ENCODE results near the gene MAPK10.
A peak's percentile ranks its signal among the peaks of the same experiment; 100 is the strongest.
"Not testable (repeated sequence)": the region's sequence is repeated elsewhere in the genome, so short reads cannot be mapped to it uniquely, and the experiment has no call there.

MAPK10 gene

GRCh38 chr4:86021671-86022070, 338.2 kb downstream of the MAPK10 start:
- DNase-seq: not testable (repeated sequence)

GRCh38 chr4:86019906-86020305, 339.9 kb downstream of the MAPK10 start:
- DNase-seq: no peak

DNA sequence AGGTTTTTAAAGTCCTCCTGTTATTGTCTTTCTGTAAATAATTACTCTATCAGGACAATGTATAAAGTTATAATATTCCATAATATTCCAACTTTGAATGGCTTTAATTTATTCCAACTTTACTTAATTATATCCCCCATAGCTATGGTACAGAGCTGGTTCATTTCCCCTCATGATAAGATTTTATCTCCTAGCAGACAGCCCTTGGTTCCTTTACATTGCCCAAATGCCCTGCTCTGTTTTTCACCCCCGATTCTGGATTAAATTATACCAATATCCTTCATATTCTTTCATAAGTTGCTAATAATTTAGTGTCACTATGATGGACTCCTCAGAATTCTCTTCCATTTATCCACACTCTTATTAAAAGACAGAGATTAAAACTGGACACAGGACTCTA, 340.5 kb downstream of the MAPK10 start:
- DNase-seq: no peak

GRCh38 chr4:86015412-86016350, 344.2 kb downstream of the MAPK10 start:
- no peak for DNase-seq

DNA sequence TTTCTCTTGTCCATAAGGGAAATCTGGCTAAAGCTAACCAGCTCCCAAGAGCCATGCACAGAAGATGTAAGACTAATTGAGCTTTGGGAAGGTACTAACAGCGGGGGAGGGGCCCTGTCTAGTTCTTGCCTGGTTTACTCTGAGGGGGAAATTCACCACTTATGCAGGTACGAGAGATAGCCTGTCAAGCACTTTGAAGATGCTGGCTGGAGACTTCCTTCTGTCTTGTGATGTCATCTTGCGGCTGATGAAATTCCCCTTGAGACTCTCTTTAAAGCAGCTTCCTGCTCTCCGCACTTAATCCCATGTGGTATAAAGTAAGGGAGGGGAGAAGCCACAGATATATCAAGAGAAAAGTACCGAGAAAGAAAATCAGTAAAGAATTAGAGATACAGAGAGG, 345.3 kb downstream of the MAPK10 start:
- DNase-seq: no peak

GRCh38 chr4:86013621-86014020, 346.2 kb downstream of the MAPK10 start:
- DNase-seq: no peak

DNA sequence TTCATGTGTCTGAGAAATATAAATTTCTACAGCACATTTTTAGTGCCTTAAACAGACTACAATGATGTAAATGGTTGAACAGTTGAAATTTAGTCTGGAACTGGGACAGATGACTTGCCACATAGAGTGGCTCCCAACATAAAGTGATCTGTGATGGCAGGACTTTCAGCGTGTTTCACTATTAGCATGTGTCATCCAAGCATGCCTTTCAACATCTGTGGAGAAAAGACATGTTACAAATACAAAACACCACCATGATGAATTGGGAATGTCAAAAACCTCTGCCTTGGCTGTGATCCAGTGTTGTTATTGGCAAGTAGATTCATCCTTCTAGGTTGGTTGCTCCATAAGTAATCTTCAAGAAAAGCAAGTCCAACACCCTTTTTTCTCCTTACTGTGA, 348.7 kb downstream of the MAPK10 start:
- DNase-seq: no peak

DNA sequence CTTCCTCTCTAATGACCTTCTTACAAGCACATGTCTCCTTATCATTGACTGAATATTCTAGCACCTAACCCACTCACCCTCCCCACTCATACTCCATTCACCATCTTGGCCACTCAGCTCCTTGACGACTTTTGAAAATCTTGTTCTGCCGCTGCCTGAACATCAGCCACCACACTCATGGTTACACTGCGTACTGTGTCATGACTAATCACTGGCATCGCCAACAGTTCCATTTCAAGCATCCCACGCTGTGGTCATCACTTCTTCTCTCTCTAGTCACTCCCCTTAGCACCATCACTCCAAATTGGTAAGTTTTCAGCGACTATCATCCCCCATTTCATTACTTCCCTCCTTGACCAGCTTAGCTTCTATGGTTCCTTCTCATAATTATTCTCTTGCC, 352.8 kb downstream of the MAPK10 start:
- DNase-seq: no peak

GRCh38 chr4:86006057-86006456, 353.8 kb downstream of the MAPK10 start:
- no peak for DNase-seq

- DNase-seq: no peak
Measured at GRCh38 chr4:86004030-86004429, 355.8 kb downstream of the MAPK10 start.

DNA sequence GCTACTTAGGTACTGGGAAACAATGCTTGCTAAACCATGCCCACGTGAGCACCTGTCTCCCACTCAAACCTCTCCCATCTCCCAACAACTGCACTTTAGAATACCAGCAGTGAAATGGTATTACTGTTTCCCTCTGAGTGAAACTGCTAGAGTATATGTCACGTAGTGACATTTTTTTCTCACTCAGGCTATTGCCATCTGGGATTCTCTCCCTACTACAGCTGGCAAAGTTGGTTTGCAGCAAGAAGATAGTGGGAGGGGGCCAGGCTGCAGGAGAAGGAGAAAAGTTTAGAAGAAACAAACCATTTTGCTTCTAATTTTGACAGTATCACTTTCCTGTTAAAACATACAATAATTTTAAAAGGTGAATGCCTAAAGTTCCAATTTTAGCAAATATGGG, 358.3 kb downstream of the MAPK10 start:
- DNase-seq: no peak

DNA sequence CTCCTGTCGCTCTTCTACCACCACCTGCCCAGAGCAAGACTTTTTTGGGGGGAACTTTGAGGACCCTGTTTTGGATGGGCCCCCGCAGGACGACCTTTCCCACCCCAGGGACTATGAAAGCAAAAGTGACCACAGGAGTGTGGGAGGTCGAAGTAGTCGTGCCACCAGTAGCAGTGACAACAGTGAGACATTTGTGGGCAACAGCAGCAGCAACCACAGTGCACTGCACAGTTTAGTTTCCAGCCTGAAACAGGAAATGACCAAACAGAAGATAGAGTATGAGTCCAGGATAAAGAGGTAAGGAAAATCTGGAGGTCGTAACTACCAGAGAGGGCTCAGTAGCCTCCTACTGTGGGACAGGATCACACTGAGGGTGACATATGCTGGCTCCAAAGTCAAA, 364.5 kb downstream of the MAPK10 start:
- DNase-seq: no peak

- no peak for DNase-seq
Measured at GRCh38 chr4:85994576-85994975, 365.3 kb downstream of the MAPK10 start.

DNA sequence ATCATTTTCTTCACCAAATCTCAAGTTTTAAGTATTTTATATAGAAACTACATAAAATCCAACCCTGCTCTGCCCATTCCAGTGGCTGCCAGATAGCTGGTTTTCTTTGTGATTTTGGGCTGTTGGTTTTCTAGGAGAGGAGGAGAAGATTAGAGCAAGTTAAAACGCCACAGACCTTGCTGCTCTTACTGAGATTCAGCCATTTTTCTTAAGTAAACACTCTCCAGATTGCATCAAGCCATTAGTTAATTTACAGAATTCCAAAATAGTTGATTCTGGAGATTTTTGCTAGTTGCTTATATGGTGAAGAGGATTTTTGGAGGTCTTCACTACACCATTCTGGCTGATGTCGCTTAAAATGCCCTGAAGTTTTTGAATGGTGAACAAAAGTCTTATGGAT, 366.2 kb downstream of the MAPK10 start:
- no peak for DNase-seq

DNA sequence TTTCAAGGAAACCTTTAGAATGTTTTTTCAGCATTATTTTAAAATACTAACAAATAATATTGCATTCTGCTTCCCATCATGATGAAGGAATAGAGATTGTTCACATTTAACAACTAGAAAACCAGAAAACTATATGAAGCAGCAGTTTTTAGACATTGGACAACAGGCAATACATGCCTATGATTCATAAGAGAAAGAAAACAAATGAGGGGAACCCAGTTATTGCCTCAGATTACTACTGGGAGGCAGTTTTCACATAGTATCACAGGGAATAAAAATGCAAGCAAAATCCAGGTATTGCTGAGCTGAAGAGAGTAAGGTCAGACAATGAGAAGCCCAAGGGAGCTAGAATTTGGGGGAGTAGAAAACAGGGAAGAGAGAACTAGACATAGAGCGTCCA, 373.6 kb downstream of the MAPK10 start:
- DNase-seq: no peak

DNA sequence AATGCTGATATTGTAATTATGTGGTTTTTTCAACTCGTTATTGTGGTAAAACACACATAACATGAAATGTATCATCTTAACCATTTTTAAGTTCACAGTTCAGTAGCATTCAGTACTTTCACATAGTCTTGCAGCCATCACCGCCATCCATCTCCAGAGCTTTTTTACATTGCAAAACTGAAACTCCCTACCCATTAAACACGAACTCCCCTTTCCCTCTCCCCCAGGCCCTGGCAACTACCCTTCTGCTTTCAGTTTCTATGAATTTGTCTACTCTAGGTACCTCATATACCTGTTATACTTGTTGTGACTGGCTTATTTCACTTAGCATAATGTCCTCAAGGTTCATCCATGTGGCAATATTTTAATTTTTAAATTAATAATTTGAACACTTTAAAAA, 380.6 kb downstream of the MAPK10 start:
- no peak for DNase-seq

GRCh38 chr4:85970535-85970934, 389.3 kb downstream of the MAPK10 start:
- DNase-seq: no peak

DNA sequence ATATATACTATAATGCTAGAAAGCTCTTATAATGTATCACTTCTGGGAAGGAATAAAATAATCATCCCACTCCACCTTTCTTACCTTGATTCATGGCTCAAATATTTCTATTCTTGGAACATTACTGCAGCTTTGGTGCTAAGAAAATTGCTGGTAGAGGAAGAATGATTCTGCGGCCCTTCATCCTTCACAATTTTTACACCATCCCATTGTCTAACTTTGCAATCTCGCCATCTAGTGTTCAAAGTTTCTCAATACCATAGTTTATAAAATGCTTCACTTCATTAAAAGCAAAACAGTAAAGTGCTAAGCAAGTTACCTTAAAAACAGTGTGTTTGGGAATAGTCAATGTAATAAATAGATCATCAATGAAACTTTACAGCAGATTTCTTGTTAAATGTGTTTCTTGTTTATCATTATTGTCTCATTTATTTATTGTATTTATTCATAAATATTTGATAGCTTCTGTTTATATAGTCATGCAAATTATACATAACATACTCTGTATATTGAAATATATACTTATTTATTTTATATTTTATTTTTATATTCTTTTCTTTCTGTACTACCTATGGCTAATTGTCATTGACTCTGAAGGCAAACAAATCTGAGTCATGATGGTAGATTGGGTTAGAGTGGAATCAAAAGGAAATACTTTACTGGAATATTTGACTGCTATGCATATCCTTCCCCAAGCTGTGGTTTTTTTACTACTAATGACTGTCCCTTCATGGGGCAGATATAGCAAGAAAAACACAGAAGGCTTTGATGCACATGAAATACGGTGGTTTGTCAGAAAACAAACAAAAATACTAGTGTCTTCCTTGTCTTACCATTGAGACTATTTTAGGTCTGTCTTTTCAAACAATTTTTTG, 390.7 kb downstream of the MAPK10 start:
- peak; percentile 2 for DNase-seq

- DNase-seq: no peak
Measured at GRCh38 chr4:85967872-85968271, 392.0 kb downstream of the MAPK10 start.

DNA sequence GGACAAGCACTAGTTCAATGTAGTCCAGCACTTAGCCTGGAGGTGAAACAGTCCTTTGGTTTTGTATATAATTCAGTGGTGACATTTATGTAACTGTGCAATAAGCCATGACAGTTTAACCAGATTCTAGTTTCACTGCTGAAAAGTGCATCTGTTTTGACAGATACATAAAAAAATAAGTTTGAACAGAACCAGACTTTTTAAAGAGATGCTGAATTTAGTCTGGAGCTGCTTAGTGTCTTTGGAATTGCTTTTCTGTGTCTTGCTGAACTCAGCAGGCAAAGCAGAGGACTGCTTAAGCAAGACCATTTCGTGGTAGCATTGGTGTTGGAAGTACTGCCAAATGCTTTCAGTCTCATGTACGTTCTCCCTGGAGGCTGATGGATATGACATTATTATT, 393.5 kb downstream of the MAPK10 start:
- no peak for DNase-seq

GRCh38 chr4:85965529-85965928, 394.3 kb downstream of the MAPK10 start:
- no peak for DNase-seq

DNA sequence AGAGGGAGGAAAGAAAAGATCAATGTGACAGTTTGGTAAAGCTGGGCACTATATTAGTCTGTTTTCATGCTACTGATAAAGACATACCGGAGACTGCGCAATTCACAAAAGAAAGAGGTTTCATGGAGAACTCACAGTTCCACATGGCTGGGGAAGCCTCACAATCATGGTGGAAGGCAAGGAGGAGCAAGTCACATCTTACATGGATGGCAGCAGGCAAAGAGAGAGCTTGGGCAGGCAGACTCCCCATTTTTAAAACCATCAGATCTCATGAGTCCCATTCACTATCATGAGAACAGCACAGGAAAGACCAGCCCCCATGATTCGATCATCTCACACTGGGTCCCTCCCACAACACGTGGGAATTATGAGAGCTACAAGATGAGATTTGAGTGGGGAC, 394.8 kb downstream of the MAPK10 start:
- not testable (repeated sequence) for DNase-seq

GRCh38 chr4:85964298-85964697, 395.6 kb downstream of the MAPK10 start:
- DNase-seq: no peak

- DNase-seq: no peak
Measured at GRCh38 chr4:85963231-85963630, 396.6 kb downstream of the MAPK10 start.
